Parathyroid adenoma (tissue), 2 donors: ENCODE results near the gene OSBPL1A.
A peak's percentile ranks its signal among the peaks of the same experiment; 100 is the strongest.

ENCODE experiments used
- H2AFZ ChIP-seq: fragments of 300-600 bp; sonication (generic); one replicate; pipeline ENCODE4 v1.7.0; 2017; ENCODE audit warnings: antibody characterized with exemption, mild to moderate bottlenecking
- H3K27ac ChIP-seq: fragments of 300-600 bp; sonication (generic); one replicate; pipeline ENCODE4 v1.7.0; 2017
- H3K27me3 ChIP-seq: fragments of 300-600 bp; sonication (generic); one replicate; pipeline ENCODE4 v1.7.0; 2017; ENCODE audit warnings: low read length; ENCODE audit not compliant: control insufficient read depth, insufficient read depth
- H3K36me3 ChIP-seq: fragments of 300-600 bp; sonication (generic); one replicate; pipeline ENCODE4 v1.7.0; 2017; ENCODE audit warnings: low read length; ENCODE audit not compliant: control insufficient read depth, insufficient read depth
- H3K4me1 ChIP-seq: fragments of 300-600 bp; sonication (generic); one replicate; pipeline ENCODE4 v1.7.0; 2017; ENCODE audit warnings: control low read depth
- H3K4me2 ChIP-seq: fragments of 300-600 bp; sonication (generic); one replicate; pipeline ENCODE4 v1.7.0; 2017; ENCODE audit warnings: low read length
- H3K4me3 ChIP-seq: fragments of 300-600 bp; sonication (generic); one replicate; pipeline ENCODE4 v1.7.0; 2017; ENCODE audit warnings: low read depth, low read length
- H3K79me2 ChIP-seq: fragments of 300-600 bp; sonication (generic); one replicate; pipeline ENCODE4 v1.7.0; 2017; ENCODE audit warnings: control low read depth
- H3K9ac ChIP-seq: fragments of 300-600 bp; sonication (generic); one replicate; pipeline ENCODE4 v1.7.0; 2017; ENCODE audit warnings: mild to moderate bottlenecking
- H3K9me3 ChIP-seq: fragments of 300-600 bp; sonication (generic); one replicate; pipeline ENCODE4 v1.7.0; 2017; ENCODE audit warnings: low read length; ENCODE audit not compliant: control insufficient read depth
- CTCF ChIP-seq: fragments of 300-600 bp; sonication (generic); IDR thresholded peaks from one replicate; pipeline ENCODE4 v1.7.0; 2017; ENCODE audit warnings: antibody characterized with exemption, mild to moderate bottlenecking
- donor health status: primary hyperparathyroidism.

The OSBPL1A gene

GRCh38 chr18:24214144-24214543, 183.5 kb downstream of the OSBPL1A start:
- Histone ChIP-seq H3K27ac (peak overlapping the region; percentile 63), H3K27me3 (no peaks in the 10 kb centered on the region), H3K9me3 (no peaks in the 10 kb centered on the region), H3K4me2 (peak overlapping the region; percentile 24), H2AFZ (no peak overlapping the region), H3K4me3 (no peak overlapping the region), H3K4me1 (peaks cover 14% of the 10 kb centered on the region), H3K9ac (no peak overlapping the region), H3K36me3 (no peaks in the 10 kb centered on the region), H3K79me2 (peaks cover 13% of the 10 kb centered on the region)
- no peak for TF ChIP-seq CTCF

- Histone ChIP-seq H2AFZ (no peak overlapping the region), H3K4me2 (no peak overlapping the region), H3K79me2 (peaks cover 13% of the 10 kb centered on the region), H3K27ac (no peak overlapping the region), H3K4me1 (peaks cover 14% of the 10 kb centered on the region), H3K9ac (no peak overlapping the region), H3K27me3 (no peaks in the 10 kb centered on the region), H3K4me3 (no peak overlapping the region), H3K9me3 (no peaks in the 10 kb centered on the region), H3K36me3 (no peaks in the 10 kb centered on the region)
- TF ChIP-seq CTCF, result no peak
Observed at GRCh38 chr18:24212939-24213338, 184.7 kb downstream of the OSBPL1A start.

GRCh38 chr18:24209558-24209957, 188.1 kb downstream of the OSBPL1A start:
- Histone ChIP-seq H3K9ac (no peak overlapping the region), H3K36me3 (no peaks in the 10 kb centered on the region), H3K9me3 (no peaks in the 10 kb centered on the region), H3K4me3 (no peak overlapping the region), H3K4me1 (peaks cover 8% of the 10 kb centered on the region), H3K79me2 (peaks cover 26% of the 10 kb centered on the region), H2AFZ (no peak overlapping the region), H3K27ac (no peak overlapping the region), H3K4me2 (no peak overlapping the region), H3K27me3 (no peaks in the 10 kb centered on the region)
- no peak for TF ChIP-seq CTCF

GRCh38 chr18:24208270-24209035, 189.2 kb downstream of the OSBPL1A start:
- Histone ChIP-seq H3K4me1 (no peaks in the 10 kb centered on the region), H3K4me3 (no peak overlapping the region), H3K27ac (no peak overlapping the region), H3K4me2 (no peak overlapping the region), H3K27me3 (no peaks in the 10 kb centered on the region), H3K79me2 (peaks cover 32% of the 10 kb centered on the region), H3K9me3 (no peaks in the 10 kb centered on the region), H3K36me3 (no peaks in the 10 kb centered on the region), H2AFZ (no peak overlapping the region), H3K9ac (no peak overlapping the region)
- TF ChIP-seq CTCF, result no peak

GRCh38 chr18:24204904-24205303, 192.7 kb downstream of the OSBPL1A start:
- H3K4me3 ChIP-seq, result no peak overlapping the region
- no peak overlapping the region for H3K27ac ChIP-seq
- H3K9ac ChIP-seq, result no peak overlapping the region
- H3K27me3 ChIP-seq, result no peaks in the 10 kb centered on the region
- H3K4me1 ChIP-seq, result no peaks in the 10 kb centered on the region
- H2AFZ ChIP-seq, result no peak overlapping the region
- TF ChIP-seq CTCF, result no peak
- H3K36me3 ChIP-seq, result no peaks in the 10 kb centered on the region
- no peaks in the 10 kb centered on the region for H3K9me3 ChIP-seq
- H3K4me2 ChIP-seq, result no peak overlapping the region
- H3K79me2 ChIP-seq, result peaks cover 23% of the 10 kb centered on the region
